GM19468 (cell line): Measurements from ENCODE around the gene LIMCH1.

ENCODE experiments used
- ATAC-seq: cut with Tn5 transposase; IDR thresholded peaks from one replicate; pipeline ENCODE4 v1.9.1; 2021; ENCODE audit warnings: mild to moderate bottlenecking, moderate library complexity, moderate number of reproducible peaks; ENCODE audit not compliant: unreplicated experiment; ENCODE audit errors: extremely low read depth

The LIMCH1 gene

GRCh38 chr4:41748074-41748570, 210.2 kb downstream of the LIMCH1 start:
- ATAC-seq, result no peak

- no peak for ATAC-seq
Observed at GRCh38 chr4:41748571-41749475, 210.9 kb downstream of the LIMCH1 start, which contains the start of gene PHOX2B. Gene PHOX2B, minus strand, starts transcription at chr4:41748725. Its CDS starts 115 bp downstream, at chr4:41748610.

DNA sequence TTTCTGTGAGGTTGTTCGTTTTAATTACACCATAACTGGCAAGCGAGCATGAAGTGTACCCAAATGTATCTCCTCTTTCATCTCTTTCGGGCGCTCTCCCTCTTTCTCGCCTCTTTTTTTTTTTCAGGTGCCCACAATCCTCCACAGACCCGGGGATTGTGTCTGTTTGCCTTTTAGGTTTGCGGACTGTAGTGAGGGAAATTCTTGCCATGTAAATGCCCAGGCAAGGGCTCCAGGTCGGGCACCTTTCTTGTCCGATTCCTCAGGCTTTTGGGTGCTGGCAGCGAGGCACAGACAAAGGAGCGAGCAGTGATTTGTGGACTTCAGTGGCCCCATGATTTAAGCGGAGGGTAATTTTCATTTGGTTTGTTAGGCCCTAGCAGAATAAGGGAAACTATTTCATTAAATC, 211.7 kb downstream of the LIMCH1 start:
- ATAC-seq, result no peak
